Measurements from ENCODE around the gene PAK2. TPM values are rescaled to one million over a fixed set of nuclear protein-coding genes. Genes with fewer than 3 reads are reported as not detected.
"Not testable (repeated sequence)": the region's sequence is repeated elsewhere in the genome, so short reads cannot be mapped to it uniquely, and the experiment has no call there.

Gene PAK2
- total RNA-seq, 1 donor, result 37.9 TPM

DNA sequence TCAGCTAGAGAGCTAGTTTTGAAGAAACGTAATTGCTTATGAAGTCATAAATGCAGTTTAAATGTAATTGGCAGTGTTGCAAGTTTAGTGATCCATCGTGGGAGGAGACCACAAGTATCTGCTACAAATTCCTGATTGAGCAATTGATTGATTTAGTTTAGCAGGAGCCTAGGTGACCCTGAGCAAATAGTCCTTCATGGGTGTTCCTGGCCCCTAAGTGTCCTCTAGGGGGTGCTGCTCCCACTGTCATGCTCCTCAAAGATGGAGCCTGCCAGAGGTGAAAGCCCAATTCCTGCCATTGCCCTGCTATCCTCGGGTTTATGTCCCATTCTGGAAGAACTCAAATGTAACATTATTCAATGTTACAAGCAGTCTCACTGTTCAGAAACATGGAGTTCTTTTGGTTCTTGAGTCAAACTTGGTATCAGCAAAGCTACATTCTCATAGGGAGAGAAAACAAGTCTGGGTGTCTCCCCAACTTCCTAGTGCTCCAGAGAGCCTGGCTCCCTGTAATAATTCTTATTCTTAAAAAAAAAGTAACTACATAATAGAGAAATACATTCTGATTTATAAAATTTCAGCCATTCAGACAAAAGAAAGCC, 98.3 kb downstream of the PAK2 start:
- H3K27me3 ChIP-seq (ENCODE audit: insufficient read depth, low read length), result no peaks in the 10 kb centered on the region
- H3K4me3 ChIP-seq (ENCODE audit: low read length), result no peak overlapping the region
- no peaks in the 10 kb centered on the region for H3K9me3 ChIP-seq (ENCODE audit: low read depth, low read length)
- H3K4me1 ChIP-seq (ENCODE audit: insufficient read depth, low read length), result no peaks in the 10 kb centered on the region

DNA sequence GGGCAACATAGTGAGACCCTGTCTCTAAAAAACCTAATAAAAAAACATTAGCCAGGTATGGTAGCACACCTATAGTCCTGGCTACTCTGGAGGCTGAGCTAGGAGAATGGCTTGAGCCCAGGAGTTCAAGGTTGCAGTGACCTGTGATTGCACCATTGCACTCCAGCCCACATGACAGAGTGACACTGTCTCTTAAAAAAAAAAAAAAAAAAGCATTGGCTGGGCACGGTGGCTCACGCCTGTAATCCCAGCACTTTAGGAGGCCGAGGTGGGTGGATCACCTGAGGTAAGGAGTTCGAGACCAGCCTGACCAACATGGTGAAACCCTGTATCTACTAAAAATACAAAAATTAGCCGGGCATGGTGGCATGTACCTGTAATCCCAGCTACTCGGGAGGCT, 99.7 kb downstream of the PAK2 start:
- not testable (repeated sequence) for H3K27me3 ChIP-seq (ENCODE audit: insufficient read depth, low read length); H3K9me3 ChIP-seq (ENCODE audit: low read depth, low read length); H3K4me1 ChIP-seq (ENCODE audit: insufficient read depth, low read length); H3K4me3 ChIP-seq (ENCODE audit: low read length)

DNA sequence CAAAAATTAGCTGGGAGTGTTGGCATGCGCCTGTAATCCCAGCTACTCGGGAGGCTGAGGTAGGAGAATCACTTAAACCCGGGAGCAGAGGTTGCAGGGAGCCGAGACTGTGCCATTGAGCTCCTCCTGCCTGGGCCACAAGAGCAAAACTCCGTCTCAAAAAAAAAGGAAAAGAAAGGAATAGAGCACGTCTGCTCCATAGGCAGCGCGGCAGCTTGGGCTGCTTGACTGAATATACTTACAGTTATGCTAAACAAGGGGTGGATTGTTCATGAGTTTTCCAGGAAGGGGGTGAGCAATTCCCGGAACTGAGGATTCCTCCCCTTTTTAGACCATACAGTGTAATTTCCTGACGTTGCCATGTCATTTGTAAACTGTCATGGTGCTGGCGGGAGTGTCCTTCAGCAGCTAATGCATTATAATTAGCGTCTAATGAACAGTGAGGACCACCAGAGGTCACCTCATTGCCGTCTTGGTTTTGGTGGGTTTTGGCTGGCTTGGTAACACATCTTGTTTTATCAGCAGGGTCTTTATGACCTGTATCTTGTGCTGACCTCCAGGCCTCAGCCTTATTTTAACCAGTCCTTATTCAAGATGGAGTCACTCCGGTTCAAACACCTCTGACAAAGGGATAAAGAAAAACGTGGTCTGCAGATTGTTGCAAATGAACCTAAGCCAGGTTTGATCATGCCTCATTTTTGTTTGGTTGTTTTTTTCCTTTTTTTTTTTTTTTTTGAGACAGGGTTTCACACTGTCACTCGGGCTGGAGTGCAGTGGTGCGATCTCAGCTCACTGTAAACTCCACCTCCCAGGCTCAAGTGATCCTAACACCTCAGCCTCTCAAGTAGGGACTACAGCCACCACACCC, 103.1 kb downstream of the PAK2 start:
- no peaks in the 10 kb centered on the region for H3K4me1 ChIP-seq (ENCODE audit: insufficient read depth, low read length)
- H3K4me3 ChIP-seq (ENCODE audit: low read length), result no peak overlapping the region
- no peaks in the 10 kb centered on the region for H3K27me3 ChIP-seq (ENCODE audit: insufficient read depth, low read length)
- no peaks in the 10 kb centered on the region for H3K9me3 ChIP-seq (ENCODE audit: low read depth, low read length)

DNA sequence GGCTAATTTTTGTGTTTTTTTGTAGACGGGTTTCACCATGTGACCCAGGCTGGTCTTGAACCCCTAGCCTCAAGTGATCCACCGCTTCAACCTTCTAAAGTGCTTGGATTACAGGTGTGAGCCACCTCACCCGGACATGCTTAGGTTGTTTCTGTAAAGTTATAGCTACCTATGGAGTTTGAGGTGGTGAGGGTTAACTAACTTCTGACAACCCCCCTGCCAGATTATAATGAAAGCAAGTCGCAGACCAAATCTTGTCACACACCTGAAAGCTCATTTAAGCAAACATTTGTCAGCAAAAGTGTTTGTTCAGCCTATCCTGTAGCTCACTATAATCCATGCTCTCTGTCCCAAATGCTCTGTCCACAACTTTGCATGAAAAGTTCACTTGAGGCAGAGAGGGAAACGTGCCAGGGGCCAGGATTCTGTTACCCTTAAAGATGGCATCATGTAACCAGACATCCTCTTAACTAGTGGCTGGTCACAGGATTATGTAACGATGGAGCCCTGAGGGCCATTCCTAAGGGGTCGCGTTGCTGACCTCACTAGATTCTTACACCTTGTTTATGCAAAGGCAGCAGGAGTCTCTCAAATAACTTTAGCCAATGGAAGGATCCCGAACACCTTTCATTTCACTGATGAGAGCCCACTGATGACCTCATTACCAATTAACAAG, 103.9 kb downstream of the PAK2 start:
- Histone ChIP-seq H3K4me1 (ENCODE audit: insufficient read depth, low read length) (no peaks in the 10 kb centered on the region), H3K9me3 (ENCODE audit: low read depth, low read length) (no peaks in the 10 kb centered on the region), H3K4me3 (ENCODE audit: low read length) (no peak overlapping the region), H3K27me3 (ENCODE audit: insufficient read depth, low read length) (no peaks in the 10 kb centered on the region)

DNA sequence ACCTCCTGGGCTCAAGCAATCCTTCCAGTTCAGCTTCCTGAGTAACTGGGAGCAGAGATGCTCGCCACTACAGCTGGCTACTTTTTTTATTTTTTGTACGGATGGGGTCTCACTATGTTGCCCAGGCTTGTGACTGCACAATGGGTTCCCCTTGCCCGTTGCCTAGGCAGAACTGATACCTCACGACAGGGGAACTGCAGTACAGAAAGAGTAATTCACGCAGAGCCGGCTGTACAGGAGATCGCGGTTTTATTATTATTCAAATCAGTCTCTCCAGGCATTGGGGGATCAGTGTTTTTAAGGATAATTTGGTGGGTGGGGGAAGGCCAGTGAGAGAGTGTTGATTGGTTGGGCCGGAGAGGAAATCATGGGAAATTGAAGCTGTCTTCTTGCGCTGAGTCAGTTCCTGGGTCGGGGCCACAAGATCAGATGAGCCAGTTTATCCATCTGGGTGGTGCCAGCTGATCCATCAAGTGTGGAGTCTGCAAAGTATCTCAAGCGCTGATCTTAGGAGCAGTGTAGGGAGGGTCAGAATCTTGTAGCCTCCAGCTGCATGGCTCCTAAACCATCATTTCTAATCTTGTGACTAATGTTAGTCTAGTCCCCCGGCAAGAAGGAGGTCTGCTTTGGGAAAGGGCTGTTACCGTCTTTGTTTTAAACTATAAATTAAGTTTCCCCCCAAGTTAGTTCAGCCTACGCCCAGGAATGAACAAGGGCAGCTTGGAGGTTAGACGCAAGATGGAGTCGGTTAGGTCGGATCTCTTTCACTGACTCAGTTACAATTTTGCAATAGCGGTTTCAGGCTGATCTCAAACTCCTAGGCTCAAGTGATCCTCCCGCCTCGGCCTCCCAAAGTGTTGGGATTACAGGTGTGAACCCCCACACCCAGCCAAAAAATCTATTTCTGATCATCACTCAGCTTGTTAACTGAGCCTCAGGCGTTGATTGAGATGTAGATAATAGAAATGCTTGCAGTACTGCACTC, 104.9 kb downstream of the PAK2 start:
- not testable (repeated sequence) for H3K27me3 ChIP-seq (ENCODE audit: insufficient read depth, low read length); H3K4me3 ChIP-seq (ENCODE audit: low read length); H3K4me1 ChIP-seq (ENCODE audit: insufficient read depth, low read length); H3K9me3 ChIP-seq (ENCODE audit: low read depth, low read length)

DNA sequence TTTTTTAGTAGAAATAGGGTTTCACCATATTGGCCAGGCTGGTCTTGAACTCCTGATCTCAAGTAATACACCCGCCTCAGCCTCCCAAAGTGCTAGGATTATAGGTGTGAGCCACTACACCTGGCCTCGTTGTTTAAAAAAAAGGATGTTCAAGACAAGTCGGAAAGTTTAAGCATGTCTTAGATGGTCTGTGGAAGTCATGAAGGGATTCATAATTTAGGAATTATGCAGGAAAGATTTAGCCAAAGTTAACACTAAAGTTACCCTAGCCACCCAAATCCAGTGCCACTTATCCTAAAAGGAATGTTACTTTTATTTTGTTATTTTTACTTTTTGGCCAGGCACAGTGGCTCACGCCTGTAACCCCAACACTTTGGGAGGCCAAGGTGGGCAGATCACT, 108.7 kb downstream of the PAK2 start:
- not testable (repeated sequence) for H3K4me1 ChIP-seq (ENCODE audit: insufficient read depth, low read length); H3K4me3 ChIP-seq (ENCODE audit: low read length); H3K27me3 ChIP-seq (ENCODE audit: insufficient read depth, low read length); H3K9me3 ChIP-seq (ENCODE audit: low read depth, low read length)

DNA sequence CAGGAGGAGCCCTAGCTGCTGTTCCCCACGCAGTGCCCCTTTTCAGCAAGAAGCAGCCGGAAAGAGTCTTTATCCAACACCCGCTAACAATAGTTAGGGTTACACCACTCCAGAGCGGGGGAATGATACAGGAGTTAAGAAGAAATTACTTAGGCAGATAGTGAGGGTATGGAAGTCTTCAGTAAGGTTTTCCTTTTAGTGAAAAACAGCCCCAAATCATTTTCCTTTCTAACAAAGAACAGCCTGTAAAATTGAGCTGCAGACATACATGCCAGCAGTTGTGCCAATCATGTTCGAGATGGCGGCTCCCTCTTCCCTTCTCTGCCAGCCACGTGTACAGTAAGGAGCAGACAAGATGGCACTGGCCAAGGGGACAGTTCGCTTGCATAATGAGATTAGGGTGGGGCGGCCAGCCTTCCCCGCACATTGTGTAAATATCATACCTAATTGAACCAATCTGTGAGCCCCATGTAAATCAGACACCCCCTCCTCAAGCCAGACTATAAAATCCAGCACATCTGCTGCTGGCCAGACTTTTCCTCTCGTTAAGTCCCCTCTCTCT, 109.6 kb downstream of the PAK2 start:
- Histone ChIP-seq H3K4me1 (ENCODE audit: insufficient read depth, low read length) (no peaks in the 10 kb centered on the region), H3K9me3 (ENCODE audit: low read depth, low read length) (no peaks in the 10 kb centered on the region), H3K27me3 (ENCODE audit: insufficient read depth, low read length) (no peaks in the 10 kb centered on the region), H3K4me3 (ENCODE audit: low read length) (no peak overlapping the region)

DNA sequence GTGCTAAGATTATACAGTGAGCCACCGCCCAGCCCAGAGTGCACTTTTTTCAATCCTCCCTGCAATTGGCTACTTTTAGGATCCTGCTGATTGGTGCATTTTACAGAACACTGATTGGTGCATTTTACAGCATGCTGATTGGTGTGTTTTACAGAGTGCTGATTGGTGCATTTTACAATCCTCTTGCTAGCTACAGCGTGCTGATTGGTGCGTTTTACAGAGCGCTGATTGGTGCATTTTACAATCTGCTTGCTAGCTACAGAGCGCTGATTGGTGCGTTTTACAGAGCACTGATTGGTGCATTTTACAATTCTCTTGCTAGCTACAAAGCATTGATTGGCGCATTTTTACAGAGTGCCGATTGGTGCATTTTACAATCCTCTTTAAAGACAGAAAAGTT, 123.3 kb downstream of the PAK2 start:
- not testable (repeated sequence) for H3K4me1 ChIP-seq (ENCODE audit: insufficient read depth, low read length); H3K4me3 ChIP-seq (ENCODE audit: low read length); H3K9me3 ChIP-seq (ENCODE audit: low read depth, low read length); H3K27me3 ChIP-seq (ENCODE audit: insufficient read depth, low read length)

DNA sequence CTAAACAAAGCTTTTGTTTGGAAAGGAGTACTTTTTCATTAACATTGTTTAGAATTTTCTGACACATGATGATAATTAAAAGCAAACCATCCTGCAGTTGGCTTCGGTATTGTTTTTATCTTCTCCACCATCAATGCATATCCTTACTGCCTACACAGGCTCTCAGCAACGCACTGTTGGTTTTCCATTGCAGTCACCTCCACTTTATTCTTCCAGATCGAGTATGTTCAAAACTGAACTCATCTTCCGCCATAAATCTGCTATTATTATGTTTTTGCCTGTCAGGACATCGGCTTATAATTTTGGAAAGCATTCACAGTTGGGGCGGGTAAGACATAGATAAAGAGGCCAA, 127.5 kb downstream of the PAK2 start:
- peak overlapping the region; percentile 92 for H3K4me3 ChIP-seq (ENCODE audit: low read length)
- peaks cover 20% of the 10 kb centered on the region for H3K4me1 ChIP-seq (ENCODE audit: insufficient read depth, low read length)
- no peaks in the 10 kb centered on the region for H3K9me3 ChIP-seq (ENCODE audit: low read depth, low read length)
- H3K27me3 ChIP-seq (ENCODE audit: insufficient read depth, low read length), result no peaks in the 10 kb centered on the region

DNA sequence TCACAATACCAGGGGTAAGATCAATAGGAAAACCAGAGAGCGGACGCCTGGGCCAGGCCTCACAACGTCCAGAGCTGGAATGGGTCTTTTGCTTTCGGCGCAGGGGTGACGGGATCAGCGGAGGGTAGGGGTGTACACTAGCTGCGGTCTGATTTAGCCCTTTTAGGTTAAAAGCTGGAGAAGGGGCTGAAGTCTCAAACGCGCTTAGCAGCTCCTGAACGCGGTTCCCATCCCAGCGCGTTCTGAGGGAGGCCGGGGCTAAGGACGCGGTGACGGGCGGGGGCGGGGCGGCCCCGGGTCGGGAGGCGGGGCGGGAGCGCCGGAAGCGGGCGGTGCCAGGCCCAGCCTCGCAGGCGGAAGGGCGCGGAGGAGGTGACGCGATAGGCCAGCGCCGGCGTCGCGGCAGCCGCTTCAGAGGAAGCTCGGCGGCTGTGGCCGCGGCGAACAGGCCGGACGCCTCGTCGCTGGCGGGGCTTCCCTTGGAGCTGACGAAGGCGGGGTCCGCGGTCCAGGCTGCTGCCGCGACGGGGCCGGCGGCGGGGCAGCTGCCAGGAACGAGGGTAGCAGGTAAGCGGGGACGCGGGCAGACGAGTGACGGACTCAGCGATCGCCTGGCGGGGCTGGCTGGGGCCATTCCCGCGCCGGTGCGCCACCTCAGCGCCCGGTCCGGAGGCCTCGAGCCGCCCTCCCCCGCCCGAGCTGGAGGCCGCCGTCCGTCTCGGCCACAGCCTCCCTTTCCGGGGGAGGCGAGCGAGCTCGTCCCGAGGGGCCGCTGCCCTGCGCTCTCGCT, 128.0 kb downstream of the PAK2 start, which contains the start of gene SENP5:
Gene SENP5, plus strand, starts transcription at position 414 of the 790 bp plus-strand sequence. CDS start 17,262 bp downstream, outside the sequence.
- Histone ChIP-seq H3K9me3 (ENCODE audit: low read depth, low read length) (no peaks in the 10 kb centered on the region), H3K27me3 (ENCODE audit: insufficient read depth, low read length) (no peaks in the 10 kb centered on the region), H3K4me1 (ENCODE audit: insufficient read depth, low read length) (peaks cover 20% of the 10 kb centered on the region), H3K4me3 (ENCODE audit: low read length) (peak within 1 kb of the TSS; percentile 92)

DNA sequence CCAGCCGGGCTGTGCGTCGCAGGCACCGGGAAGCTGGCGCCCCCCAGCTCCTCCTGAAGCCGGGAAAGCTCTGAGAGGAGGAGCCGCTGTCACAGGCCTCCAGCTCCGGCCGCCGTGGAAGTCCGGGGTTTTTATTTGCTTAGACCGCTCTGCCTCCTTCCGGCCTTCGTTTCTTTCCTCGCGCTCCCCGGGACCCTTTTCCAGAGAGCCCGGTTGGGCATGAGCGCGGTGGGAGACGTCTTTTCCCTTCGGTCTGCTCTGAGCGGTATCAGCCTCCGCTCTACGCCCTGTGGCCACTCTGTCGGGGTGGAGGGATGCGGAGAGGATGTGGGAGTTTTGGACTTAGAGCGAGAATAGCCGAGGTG, 128.6 kb downstream of the PAK2 start:
- Histone ChIP-seq H3K4me1 (ENCODE audit: insufficient read depth, low read length) (peaks cover 20% of the 10 kb centered on the region), H3K9me3 (ENCODE audit: low read depth, low read length) (no peaks in the 10 kb centered on the region), H3K27me3 (ENCODE audit: insufficient read depth, low read length) (no peaks in the 10 kb centered on the region), H3K4me3 (ENCODE audit: low read length) (peak overlapping the region; percentile 92)

DNA sequence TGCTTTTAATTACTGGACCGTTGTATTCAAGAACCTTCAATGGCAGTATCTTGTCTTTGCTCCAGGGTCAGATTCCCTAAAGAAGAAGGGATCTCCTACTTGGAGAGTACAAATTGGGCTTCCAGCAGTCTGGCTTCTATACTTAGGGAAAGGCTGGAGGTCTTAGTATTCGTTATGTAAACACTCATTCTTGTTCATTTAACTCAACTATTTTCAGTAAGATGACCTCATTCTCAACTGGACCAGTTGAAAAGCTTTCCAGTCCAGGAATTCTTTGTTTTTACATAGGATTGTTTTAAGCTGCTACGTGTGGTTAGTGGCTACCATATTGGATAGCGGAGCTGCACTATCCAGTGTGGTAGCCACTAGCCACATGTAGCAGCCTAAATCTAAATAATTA, 132.7 kb downstream of the PAK2 start:
- Histone ChIP-seq H3K9me3 (ENCODE audit: low read depth, low read length) (no peaks in the 10 kb centered on the region), H3K27me3 (ENCODE audit: insufficient read depth, low read length) (no peaks in the 10 kb centered on the region), H3K4me3 (ENCODE audit: low read length) (no peak overlapping the region), H3K4me1 (ENCODE audit: insufficient read depth, low read length) (peaks cover 17% of the 10 kb centered on the region)

DNA sequence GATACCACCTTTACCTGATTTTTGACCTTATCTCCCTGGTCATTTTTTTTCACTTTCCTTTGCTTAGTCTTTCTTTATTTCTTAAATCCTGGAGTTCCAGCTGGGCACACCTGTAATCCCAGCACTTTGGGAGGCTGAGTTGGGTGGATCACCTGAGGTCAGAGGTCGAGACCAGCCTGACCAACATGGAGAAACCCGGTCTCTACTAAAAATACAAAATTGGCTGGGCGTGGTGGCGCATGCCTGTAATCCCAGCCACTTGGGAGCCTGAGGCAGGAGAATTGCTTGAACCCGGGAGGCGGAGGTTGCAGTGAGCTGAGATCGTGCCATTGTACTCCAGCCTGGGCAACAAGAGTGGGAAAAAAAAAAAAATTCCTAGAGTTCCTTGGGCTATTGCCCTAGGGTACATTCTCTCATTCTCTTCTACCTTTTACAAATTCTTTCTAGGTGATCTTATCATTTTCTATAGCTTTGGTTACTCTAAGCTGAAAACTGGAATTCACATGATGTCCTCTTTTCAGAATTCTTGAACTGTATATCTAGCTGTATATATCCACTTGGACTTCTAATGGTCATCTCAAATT, 134.9 kb downstream of the PAK2 start:
- H3K4me3 ChIP-seq (ENCODE audit: low read length); H3K27me3 ChIP-seq (ENCODE audit: insufficient read depth, low read length); H3K9me3 ChIP-seq (ENCODE audit: low read depth, low read length); H3K4me1 ChIP-seq (ENCODE audit: insufficient read depth, low read length): not testable (repeated sequence)

DNA sequence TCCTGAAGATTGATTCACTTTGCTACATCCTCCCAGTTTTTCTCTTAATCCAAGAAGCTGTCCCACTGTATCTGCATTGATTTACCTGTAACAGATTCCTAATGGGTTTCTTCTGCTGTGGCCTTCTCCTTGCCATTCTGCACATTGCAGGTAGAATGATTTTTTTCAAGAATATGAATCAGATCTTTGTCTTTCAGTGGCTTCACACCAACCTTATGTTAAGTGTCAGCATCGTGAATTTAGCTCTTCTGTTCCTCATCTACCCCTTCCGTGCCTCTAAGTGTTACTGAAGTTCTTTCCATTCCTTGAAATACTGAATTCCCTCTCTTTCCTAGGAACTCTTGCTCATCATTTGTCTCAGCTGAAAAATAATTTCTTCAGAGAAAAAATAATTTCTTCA, 135.6 kb downstream of the PAK2 start:
- H3K4me3 ChIP-seq (ENCODE audit: low read length), result no peak overlapping the region
- no peaks in the 10 kb centered on the region for H3K27me3 ChIP-seq (ENCODE audit: insufficient read depth, low read length)
- no peaks in the 10 kb centered on the region for H3K4me1 ChIP-seq (ENCODE audit: insufficient read depth, low read length)
- no peaks in the 10 kb centered on the region for H3K9me3 ChIP-seq (ENCODE audit: low read depth, low read length)
